CD4-positive, alpha-beta T cell treated with Interleukin-17A for 4 hours (primary cell): Measurements from ENCODE around the gene PLEKHG4.

Experiments
- DNase-seq: peaks from one replicate; pipeline ENCODE4 v3.0.0-alpha.2; 2020; ENCODE audit warnings: mixed read lengths

The PLEKHG4 gene

GRCh38 chr16:67265834-67266233 is 13.5 kb upstream of the PLEKHG4 start:
- no peak for DNase-seq

GRCh38 chr16:67268136-67268579 is 11.2 kb upstream of the PLEKHG4 start:
- no peak for DNase-seq

GRCh38 chr16:67269766-67270165 is 9.6 kb upstream of the PLEKHG4 start:
- DNase-seq, result no peak

GRCh38 chr16:67270931-67271338 is 8.4 kb upstream of the PLEKHG4 start:
- DNase-seq, result no peak

- DNase-seq, result no peak
These were observed 7.9 kb upstream of the PLEKHG4 start for GRCh38 chr16:67271446-67271845.

- DNase-seq, result no peak
These were observed 4.0 kb upstream of the PLEKHG4 start for GRCh38 chr16:67275321-67275720.

- no peak for DNase-seq
These were observed 1.9 kb upstream of the PLEKHG4 start for GRCh38 chr16:67277294-67277998.

GRCh38 chr16:67277999-67278772 is 1.1 kb upstream of the PLEKHG4 start:
- no peak for DNase-seq

GRCh38 chr16:67278773-67279295 is 498 bp upstream of the PLEKHG4 start:
- DNase-seq, result peak; percentile 57

GRCh38 chr16:67280090-67281015 is 1.0 kb downstream of the PLEKHG4 start:
- DNase-seq, result no peak

- no peak for DNase-seq
These were observed 2.5 kb downstream of the PLEKHG4 start for GRCh38 chr16:67281536-67282446.

GRCh38 chr16:67282447-67282805 is 3.1 kb downstream of the PLEKHG4 start:
- no peak for DNase-seq

GRCh38 chr16:67283039-67283825 is 3.9 kb downstream of the PLEKHG4 start:
- no peak for DNase-seq

GRCh38 chr16:67283826-67284555 is 4.7 kb downstream of the PLEKHG4 start:
- DNase-seq, result no peak

- no peak for DNase-seq
These were observed 5.6 kb downstream of the PLEKHG4 start for GRCh38 chr16:67284699-67285646.

- DNase-seq, result no peak
These were observed 7.3 kb downstream of the PLEKHG4 start for GRCh38 chr16:67286441-67287235.

- DNase-seq, result no peak
These were observed 8.6 kb downstream of the PLEKHG4 start for GRCh38 chr16:67287960-67288359.

GRCh38 chr16:67291461-67291860 is 12.1 kb downstream of the PLEKHG4 start:
- no peak for DNase-seq
